HG03175 (cell line): ENCODE results near the gene COL6A3.
"Not testable (repeated sequence)": the region's sequence is repeated elsewhere in the genome, so short reads cannot be mapped to it uniquely, and the experiment has no call there.

ENCODE experiments used
- ATAC-seq: cut with Tn5 transposase; IDR thresholded peaks from one replicate; pipeline ENCODE4 v1.9.1; 2021; ENCODE audit warnings: mild to moderate bottlenecking, moderate library complexity; ENCODE audit not compliant: unreplicated experiment

The COL6A3 gene

DNA sequence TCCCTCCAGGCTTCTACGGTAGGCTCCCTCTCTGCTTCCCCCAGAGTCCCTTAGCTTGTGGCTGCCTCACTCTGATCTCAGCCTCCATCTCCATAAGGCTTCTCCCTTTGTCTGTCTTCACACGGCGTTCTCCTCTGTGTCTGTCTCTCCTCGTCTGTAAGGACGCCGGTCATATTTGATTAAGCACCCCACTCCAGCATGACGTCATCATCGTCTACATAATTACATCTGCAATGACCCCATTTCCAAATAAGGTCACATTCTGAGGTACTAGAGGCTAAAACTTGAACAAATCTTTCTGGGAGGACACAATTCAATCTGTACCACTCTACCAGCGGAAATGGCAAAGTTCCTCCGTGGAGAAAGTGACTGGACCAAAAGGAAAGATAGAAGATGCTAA lies 8.3 kb upstream of the COL6A3 start:
- ATAC-seq: no peak

DNA sequence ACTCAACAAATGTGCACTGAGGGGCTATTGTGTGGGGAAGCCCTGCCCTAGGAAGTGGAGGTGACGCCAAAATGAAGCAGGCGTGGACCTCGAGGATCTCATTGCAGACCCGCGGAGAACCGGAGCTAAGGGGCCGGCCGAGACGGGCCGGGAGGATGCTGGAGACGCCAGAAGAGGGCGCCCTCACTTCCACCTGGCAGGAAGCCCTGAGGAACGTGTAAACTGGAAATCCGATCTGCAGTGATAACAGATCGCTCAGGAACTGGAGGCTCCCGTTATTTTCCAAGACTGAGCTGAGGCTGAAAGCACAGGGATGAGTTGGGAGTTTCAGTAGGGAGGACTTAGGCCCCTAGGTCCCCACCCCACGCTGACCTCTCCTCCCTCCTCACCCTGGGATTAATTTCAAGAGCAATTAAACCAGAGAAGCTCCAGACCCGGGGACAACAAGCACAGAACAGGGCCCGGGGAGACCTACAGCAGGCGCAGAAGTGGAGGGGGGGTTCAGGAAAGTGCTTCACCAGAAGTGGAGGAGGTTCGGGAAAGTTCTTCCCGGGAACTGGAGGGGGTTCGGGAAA lies 7.7 kb upstream of the COL6A3 start:
- no peak for ATAC-seq

DNA sequence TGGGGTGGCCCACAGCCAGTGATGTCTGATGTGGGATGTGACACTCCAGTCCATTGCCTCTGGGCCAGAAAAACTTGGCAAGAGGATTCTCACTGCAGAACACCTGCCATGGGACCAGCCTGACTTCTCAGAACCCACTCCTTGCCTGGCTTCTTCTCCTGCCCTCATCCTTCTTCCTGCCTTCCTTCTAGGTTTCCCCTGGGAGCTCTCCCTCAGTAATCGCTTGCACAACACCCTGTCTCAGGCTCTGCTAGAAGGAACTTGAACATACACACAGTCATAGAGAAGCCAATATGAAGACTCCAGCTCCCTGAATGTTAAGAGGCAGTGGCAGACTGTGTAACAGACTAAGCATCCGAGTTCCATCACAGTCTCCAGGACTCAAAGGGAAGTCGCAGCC lies 4.3 kb upstream of the COL6A3 start:
- no peak for ATAC-seq

DNA sequence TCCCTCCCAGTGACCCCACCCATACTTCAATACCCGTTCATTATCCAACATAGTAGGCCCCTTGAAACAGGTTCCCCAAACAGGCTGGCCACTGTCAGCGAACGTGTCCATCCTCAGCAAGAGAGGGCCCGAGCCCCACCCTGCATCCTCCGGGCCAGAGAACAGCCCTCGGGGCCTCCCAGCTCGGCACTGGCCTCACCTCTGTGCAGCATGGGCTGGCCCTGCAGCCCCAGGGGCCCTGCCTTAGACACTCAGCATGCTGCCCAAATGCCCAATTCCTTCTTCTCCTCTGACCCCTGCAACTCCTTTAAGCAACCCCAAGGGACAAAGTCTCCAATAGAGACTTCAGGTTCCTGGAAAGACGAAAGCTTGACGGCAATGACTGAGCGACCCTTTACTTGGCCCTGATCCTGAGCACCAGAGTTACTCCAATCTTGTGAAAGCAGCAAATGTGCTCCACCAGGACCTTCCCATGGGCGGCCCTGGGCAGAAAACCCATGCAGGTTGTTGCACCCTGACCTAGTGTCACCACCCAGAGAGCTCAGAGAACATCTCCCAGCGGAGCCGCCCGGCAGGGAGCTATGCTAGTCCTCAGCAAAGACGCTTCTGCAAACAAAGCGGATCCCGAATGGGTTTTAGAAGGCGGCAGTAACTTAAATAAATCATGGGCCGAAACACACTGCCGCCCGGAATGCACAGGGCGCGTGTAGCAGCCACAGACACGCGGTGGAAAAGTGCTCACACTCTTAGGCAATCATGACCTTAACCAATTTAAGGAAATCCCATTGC lies 782 bp downstream of the COL6A3 start:
- ATAC-seq: no peak

DNA sequence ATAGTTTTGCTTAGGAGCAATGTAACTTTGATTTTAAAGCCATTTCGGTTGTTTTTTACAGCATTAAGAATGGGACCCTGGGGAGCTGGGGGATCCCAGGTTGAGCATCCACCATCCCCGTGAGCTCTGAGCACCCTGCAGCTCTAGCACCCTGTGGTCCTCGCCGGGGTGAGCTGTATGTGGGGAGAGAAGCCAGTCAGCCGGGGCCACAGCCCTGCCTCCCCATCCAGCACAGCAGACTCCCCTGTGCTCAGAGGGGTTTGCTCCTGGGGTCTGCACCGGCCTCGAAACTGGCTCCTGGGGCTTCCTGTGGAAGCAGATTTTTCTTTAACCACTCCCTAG lies 1.3 kb downstream of the COL6A3 start:
- no peak for ATAC-seq

DNA sequence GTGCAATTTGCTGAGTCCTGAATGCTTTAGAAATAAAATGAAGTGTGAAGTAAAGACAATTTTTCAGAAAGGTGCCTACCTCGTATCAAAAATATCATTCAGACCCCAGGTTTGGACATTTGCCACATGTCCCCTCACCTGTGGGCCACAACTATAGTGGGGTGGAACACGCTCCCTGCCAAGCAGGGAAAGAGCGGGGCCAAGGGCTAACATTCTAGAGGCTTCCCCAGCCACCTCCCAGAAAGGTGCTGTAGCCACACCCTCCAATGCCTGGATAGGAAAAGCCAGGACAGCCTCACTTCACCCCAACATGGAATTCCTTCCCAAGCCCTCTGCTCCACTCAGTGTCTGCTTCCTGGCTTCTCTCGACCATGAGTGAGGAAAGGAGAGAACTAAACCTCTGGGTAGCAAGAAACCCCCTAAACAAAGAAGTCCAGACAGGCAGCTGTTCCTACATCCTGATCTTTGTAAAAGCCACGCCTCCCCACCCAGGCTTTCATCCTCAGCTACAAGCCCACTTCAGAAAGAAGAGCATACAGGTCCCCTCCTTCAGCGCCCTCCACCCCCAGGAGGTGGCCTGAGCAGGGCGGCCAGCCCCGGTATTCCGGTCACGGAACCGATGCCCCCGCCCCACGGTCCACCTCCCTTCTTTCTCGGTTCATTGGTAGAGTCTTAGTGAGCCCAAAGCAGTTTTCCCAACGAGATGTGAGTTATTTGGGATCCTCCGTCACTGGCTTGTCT lies 2.1 kb downstream of the COL6A3 start:
- no peak for ATAC-seq

DNA sequence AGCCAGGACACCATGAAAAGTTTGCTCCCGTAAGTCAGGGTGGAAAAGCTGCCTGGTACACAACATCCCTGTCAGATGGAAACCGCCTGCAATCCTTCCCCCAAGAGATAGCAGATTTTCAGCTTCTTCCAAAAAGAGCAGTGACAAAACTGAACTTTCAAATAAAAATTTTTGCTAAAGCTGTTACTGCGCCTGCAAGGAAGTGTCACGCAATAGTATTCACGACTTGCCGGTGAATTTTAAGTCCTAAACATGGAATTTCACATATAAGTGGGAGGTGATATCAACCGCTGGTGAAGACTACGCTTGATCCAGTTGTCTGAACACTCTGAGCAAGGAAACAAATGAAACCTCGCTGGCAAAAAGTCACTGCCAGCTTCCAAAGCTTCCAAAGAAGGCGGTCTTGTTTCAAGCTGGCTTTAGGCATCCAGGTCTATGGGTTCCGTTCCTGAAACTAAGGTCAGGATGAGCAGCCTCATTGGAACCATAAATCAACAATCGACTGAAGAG lies 2.8 kb downstream of the COL6A3 start:
- no peak for ATAC-seq

DNA sequence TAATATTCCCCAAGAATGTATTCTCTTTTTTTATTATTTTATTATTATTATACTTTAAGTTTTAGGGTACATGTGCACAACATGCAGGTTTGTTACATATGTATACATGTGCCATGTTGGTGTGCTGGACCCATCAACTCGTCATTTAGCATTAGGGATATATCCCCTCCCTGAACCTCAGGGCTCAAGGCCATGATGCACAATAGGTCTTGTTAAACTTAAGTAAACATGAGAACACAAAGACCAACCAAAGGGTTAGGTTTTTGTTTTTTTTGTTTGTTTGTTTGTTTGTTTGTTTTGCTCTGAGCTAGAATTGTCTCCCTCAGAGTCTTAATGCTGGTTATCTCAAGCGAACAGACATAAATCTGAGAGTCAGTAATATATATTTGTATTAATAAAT lies 4.7 kb downstream of the COL6A3 start:
- not testable (repeated sequence) for ATAC-seq

DNA sequence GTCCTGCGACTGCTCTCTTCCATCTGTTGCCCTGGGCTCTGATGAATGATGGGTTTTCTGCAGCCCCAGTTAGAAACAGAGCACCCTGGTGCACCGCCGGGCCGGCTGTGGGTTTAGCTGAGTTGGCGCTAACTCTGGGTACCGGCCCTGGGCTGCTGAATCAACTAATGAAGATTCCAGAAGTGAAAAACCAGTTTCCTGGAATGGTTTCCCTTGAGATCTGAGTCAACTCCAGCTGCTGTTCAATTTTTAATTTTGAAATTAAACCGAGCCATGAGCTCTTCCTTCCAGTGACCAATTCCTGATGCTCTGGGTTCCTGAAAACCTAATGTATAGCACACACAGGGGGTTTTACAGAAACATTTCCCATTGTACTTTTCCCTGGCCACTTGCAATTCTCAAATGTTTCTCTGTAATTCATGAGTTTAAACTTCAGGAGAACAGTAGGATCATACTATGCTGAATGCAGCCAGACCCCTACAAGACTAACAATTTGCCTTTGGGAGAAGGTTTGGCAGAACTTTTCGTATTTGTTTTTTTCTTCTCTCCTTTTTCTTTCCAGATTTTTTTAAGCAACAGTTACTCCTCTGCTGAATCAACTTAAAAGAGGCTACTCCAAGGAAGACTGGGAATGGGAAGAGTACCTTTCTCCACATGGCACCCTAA lies 5.5 kb downstream of the COL6A3 start:
- ATAC-seq: no peak

DNA sequence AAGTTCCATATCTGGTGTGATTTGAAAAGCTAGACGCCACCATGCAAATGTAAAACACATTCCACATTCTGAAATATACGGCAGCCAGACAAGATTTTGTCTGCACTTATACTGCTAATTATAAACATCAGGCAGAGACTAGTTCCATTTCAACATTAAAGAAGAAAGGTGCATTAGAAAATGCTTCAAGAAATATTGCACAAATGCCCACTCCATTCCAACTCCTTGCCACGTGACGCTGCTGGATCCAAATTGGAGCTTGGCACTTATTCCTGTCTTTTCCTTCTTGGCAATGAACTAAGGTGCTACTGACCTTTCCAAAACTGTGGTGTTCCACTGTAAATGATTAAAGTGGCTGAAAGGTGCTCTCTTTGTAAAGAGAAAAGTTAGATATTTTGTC lies 6.3 kb downstream of the COL6A3 start:
- no peak for ATAC-seq

DNA sequence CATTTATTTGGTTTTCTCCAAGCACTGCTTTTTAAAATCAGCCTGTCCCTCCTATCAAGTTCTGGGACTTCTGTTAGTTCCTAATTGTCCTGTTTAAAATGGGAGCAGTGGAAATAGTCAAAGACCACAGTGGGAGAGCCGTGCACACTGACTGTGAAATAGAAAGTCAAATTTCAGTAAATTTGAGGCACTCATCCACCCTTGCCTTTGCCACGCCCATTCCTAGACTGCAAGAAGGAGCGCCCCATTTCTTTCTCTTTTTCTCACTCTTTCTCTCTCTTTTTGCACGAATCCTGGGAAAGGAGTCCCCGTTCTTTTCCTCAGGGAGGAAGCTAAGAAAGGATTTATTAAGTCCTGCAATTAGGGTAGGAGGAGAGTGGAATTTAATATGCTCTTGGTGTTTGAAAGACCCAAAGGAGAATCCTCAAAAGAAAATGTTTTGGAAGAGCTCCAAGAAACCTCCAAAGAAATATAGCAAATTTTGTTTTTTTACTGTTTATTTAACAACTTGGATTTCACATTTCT lies 7.5 kb downstream of the COL6A3 start:
- ATAC-seq: no peak

DNA sequence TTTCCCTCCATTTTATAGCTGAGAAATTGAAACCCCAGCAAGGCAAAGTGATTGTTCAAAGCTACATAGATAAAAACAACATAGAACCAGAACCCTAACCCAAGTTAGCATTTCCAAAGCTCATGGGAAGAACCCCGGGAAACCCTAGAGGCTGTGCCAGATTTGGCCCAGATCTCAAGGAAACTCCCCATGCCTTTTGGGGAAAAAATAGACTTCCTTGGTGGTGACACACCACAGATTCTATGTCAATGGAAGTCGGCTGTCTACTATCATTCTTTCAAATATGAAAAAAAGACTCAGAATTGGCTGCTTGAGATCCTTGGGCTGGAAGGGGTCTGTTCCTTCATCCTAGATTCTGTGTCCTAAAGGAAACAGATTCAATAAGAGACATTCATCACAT lies 8.4 kb downstream of the COL6A3 start:
- ATAC-seq: no peak

DNA sequence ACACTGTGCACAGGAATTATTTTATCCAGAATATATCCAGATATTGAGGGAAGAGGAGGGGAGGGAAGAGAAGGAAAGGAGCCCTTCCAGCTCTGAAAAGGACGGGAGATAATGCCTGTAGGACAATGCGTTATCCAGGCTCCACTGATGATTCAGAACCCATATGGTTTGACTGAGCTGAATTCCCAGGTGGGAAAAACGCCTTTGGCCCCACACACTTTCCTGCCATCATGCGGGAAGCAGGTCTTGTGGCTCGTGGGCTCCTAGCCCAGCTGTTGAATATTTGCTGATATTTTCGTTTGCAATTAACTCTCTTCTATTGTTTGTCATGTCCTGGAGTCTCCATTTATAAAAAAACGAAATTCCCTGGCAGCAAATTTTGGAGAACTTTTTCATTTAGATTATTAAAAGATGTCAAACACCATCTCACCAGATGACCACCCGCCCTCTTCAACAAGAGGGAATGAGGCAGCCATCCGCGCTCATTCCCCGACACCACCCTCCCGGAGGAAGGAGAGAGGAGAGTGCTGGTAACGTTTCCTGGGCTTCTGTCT lies 8.9 kb downstream of the COL6A3 start:
- ATAC-seq: no peak

DNA sequence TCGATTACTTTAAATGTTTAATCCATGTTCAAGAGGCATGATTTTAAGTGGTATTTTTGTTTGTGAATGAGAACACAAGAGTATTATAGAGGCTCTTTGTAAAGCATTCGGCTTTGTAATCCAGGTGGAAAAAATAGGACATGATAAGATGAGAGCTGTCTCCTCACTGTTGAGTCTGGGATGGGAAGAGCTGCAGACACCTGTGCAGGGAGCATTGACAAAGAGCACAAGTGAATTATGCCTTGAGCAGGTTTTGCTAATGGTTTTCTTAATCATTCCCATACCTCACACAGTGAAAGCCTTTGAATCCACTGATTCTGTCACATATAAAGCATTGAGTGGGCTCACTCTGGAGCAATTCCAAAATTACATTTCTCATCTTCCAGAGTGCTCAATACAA lies 9.6 kb downstream of the COL6A3 start:
- no peak for ATAC-seq

DNA sequence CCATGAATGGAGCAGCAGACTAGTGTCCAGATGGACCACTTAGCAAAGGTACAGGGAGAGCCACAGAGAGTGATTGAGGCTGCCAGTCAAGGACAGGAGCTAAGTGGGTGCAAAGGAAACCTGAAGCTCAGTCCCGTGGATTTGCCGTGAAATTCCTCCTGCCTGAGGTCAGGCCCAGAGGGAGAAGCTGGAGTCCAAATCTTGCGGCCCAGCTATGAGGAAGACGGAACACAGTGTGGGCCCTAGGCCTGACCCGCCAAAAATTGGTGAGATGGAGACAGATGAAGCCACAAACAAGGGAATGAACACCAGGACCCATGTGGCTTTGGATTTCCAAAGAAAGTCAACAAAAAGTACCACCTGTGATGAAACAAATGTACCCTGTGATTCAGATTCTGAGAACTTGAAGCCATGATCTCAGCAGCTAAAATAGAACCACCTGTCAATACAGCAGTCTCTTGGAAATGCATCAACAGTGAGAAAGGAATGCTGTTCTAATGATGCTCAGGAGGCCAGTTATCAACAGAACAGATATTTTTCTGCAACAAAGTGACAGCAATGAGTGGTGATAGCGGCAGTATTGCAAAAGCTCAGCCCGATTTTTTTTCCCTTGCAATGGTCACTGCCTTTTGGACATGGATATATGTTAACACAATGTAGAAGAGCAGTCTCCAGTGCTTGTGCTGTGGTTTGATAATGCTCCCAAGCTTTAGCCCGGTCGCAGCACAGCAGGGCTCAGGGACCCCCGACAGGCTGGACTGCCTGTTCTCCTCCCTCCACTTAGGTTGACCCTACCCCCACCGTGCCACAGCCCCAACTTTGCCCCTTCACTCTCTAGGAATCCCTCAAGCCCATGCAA lies 10.7 kb downstream of the COL6A3 start:
- ATAC-seq: no peak

DNA sequence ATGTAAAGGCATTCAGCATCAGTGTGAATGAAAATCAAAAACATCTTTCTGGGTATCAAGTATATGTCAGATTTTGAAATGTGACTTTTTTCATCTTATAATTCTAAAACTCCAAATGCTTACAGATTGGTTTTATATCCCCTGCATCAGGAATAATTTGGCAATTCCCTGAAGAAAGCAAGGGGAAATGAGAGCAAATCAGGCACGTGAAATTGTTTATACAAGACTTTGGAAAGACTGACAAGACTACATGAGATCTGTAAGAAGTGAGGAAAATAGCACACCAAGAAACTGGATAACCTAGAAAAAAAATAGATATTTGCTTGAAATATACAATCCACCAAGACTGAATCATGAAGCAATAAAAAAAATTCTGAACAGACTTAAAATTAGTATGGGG lies 13.8 kb downstream of the COL6A3 start:
- no peak for ATAC-seq

DNA sequence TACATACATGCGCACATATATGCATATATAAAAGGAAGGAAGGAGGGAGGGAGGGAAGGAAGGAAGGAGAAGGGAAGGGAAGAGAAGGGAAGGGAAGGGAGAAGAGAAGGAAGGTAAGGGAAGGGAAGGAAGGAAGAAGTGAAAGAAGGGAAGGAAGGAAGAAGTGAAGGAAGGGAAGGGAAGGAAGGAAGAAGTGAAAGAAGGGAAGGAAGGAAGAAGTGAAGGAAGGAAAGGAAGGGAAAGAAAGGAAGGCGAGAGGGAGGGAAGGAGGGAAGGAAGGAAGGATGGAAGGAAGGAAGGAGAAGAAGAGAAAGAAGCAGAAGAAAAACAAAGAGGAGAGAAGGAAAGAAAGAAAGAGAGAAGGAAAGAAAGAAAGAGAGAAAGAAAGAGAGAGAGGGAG lies 16.9 kb downstream of the COL6A3 start:
- no peak for ATAC-seq

DNA sequence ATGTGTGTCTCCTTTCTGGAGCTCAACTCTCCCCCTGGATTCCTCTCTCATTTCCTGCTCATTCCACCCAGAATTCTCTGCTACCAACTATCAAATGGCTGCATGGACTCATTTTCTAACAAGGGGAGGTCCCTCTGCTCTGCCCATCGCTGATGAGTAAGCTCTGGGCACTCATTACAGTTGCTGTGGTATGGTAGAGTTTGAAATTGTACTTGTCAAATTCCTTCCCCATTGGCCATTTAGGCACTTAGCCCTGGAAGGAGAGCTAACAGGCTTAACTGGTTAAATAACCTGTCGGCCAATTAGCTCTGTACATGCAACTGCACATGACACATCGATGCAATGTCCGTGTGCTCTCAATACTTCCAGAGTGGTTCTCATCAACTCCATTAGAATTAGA lies 20.4 kb downstream of the COL6A3 start:
- ATAC-seq: no peak

DNA sequence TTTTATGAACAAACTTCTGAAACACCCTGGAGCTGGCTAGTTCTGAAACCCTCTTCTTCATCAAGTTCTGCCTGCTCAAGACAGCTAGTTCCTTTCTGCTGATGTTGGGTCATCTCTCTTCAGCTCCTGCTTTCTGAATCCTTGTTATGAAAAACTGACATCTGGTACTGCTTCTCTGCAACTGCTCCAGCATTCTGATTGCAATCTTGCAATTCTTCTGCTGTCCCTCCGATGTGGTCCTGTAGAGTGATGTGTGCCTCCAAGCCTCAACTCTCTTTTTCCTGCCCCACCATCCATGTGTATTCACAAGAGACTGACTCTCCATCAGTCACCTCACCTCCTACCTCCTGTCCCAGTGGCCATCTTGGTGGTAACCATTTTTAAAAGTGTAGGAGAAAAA lies 21.8 kb downstream of the COL6A3 start:
- ATAC-seq: no peak

DNA sequence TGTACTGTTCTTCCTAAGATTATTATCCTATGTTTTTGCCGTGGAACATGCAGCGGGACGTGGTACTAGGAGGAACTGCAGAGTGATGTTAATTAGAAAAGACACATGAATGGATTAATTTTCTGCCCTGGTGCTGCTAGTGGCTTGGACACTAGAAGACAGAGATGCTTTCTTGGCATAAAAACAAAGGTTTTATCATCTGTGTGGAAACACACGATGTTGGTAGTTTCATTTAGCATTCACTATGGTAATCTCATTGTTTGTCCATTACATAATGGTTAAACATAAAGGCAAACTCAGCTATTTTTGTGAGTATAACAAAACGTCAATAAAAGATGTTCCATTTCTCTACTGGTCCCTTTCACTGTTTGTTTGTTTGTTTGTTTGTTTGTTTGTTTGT lies 22.8 kb downstream of the COL6A3 start:
- ATAC-seq: no peak
